GM23248 (cell line): Measurements from ENCODE around the gene CCNYL1. TPM values are rescaled to one million over a fixed set of nuclear protein-coding genes. Genes with fewer than 3 reads are reported as not detected.
"Not testable (repeated sequence)": the region's sequence is repeated elsewhere in the genome, so short reads cannot be mapped to it uniquely, and the experiment has no call there.

Experiments
- DNase-seq: peaks from one replicate; pipeline ENCODE4 v3.0.0-alpha.2; 2015
- H2AFZ ChIP-seq: fragments of 200-600 bp; sonication (generic); 2 replicates; pipeline ENCODE4 v1.6.1; 2016; ENCODE audit warnings: antibody characterized with exemption
- H3F3A ChIP-seq: fragments of 200-600 bp; sonication (generic); 2 replicates; pipeline ENCODE4 v1.6.1; 2016; ENCODE audit warnings: mild to moderate bottlenecking, antibody characterized with exemption, mixed run types; ENCODE audit not compliant: insufficient read depth
- H3K27ac ChIP-seq: fragments of 200-600 bp; sonication (generic); 2 replicates; pipeline ENCODE4 v1.5.1; 2016; ENCODE audit warnings: mild to moderate bottlenecking
- H3K27me3 ChIP-seq: fragments of 200-600 bp; sonication (generic); replicated peaks from 2 replicates; pipeline ENCODE4 v1.6.1; 2016; ENCODE audit warnings: mild to moderate bottlenecking; ENCODE audit not compliant: insufficient read depth
- H3K36me3 ChIP-seq: fragments of 200-600 bp; sonication (generic); 2 replicates; pipeline ENCODE4 v1.6.1; 2016; ENCODE audit warnings: low read depth, mild to moderate bottlenecking
- H3K4me1 ChIP-seq: fragments of 200-600 bp; sonication (generic); 2 replicates; pipeline ENCODE4 v1.6.1; 2016; ENCODE audit warnings: mild to moderate bottlenecking; ENCODE audit not compliant: insufficient read depth
- H3K4me2 ChIP-seq: fragments of 200-600 bp; sonication (generic); one replicate; pipeline ENCODE4 v1.6.1; 2016; ENCODE audit warnings: mild to moderate bottlenecking; ENCODE audit not compliant: unreplicated experiment
- H3K4me3 ChIP-seq: fragments of 200-600 bp; sonication (generic); 2 replicates; pipeline ENCODE4 v1.5.1; 2016; ENCODE audit warnings: mild to moderate bottlenecking
- H3K79me2 ChIP-seq: fragments of 200-600 bp; sonication (generic); 2 replicates; pipeline ENCODE4 v1.6.1; 2016; ENCODE audit warnings: mild to moderate bottlenecking; ENCODE audit not compliant: insufficient read depth
- H3K9ac ChIP-seq: fragments of 200-600 bp; sonication (generic); 2 replicates; pipeline ENCODE4 v1.6.1; 2016; ENCODE audit warnings: mild to moderate bottlenecking
- H3K9me2 ChIP-seq: fragments of 200-600 bp; sonication (generic); 2 replicates; pipeline ENCODE4 v1.6.1; 2016; ENCODE audit warnings: mixed run types, mild to moderate bottlenecking, moderate library complexity; ENCODE audit not compliant: insufficient read depth
- H3K9me3 ChIP-seq: fragments of 200-600 bp; sonication (generic); one replicate; pipeline ENCODE4 v1.6.1; 2017; ENCODE audit warnings: low read depth
- H4K20me1 ChIP-seq: fragments of 200-600 bp; sonication (generic); 2 replicates; pipeline ENCODE4 v1.6.0; 2016; ENCODE audit not compliant: insufficient read depth
- EZH2 ChIP-seq: fragments of 200-600 bp; sonication (generic); IDR thresholded peaks from 2 replicates; pipeline ENCODE4 v1.6.1; 2018; ENCODE audit warnings: antibody characterized with exemption, mild to moderate bottlenecking; ENCODE audit not compliant: insufficient read depth, poor library complexity, severe bottlenecking
- EZH2phosphoT487 ChIP-seq: fragments of 200-600 bp; sonication (generic); IDR thresholded peaks from 2 replicates; pipeline ENCODE4 v1.6.1; 2018; ENCODE audit warnings: antibody characterized with exemption, moderate library complexity, mild to moderate bottlenecking, low read depth; ENCODE audit not compliant: insufficient read depth
- WGBS, 2 experiments: methylation state at CpG; one replicate each; pipeline ENCODE4 v1.1.6; 2015 to 2017; ENCODE audit warnings: low lambda C conversion rate in 2 of 2, low coverage in 1 of 2; ENCODE audit errors: missing lambda C conversion rate in 2 of 2; 5-methylcytosine and 5-hydroxymethylcytosine counted together
- in situ Hi-C: fragments of 300-500 bp; cut with MboI; formaldehyde crosslinking; loops from 2 replicates; pipeline ENCODE4 v1.15.0; 2020
- polyA plus RNA-seq: library from polyadenylated mRNA; unstranded; fragments of >200 nt; fragmentation: Nextera tagmentation; extraction: Ambion mirVana; gene quantifications from 2 replicates; pipeline ENCODE4 v1.2.1, GENCODE V29; 2016
- total RNA-seq: library from RNA; depleted of rRNA; stranded (reverse); fragments of >200 nt; shearing (Covaris generic); gene quantifications from 2 replicates; pipeline ENCODE4 v1.2.3, GENCODE V29; 2014

Gene CCNYL1
- total and polyA plus RNA-seq, 2 experiments from 2014 or later: 12.5 to 12.7 TPM

- Histone ChIP-seq H3K4me1 (no peaks in the 10 kb centered on the region), H3K27me3 (no peaks in the 10 kb centered on the region), H3K27ac (no peak overlapping the region), H3K9me3 (no peaks in the 10 kb centered on the region), H3K4me3 (no peak overlapping the region), H3K9me2 (no peaks in the 10 kb centered on the region), H3K79me2 (no peaks in the 10 kb centered on the region), H3K9ac (no peak overlapping the region), H3K36me3 (no peaks in the 10 kb centered on the region), H4K20me1 (no peaks in the 10 kb centered on the region), H2AFZ (no peak overlapping the region), H3K4me2 (no peak overlapping the region), H3F3A (no peaks in the 10 kb centered on the region)
- in situ Hi-C loops: no loop called here
- no peak for DNase-seq
- 81 to 85% methylated on average over 2 of the region's 2 CpGs for WGBS, 2 experiments
- no peak for TF ChIP-seq EZH2phosphoT487
- no peak for TF ChIP-seq EZH2
Measured at GRCh38 chr2:207760453-207760852, 49.0 kb downstream of the CCNYL1 start.

GRCh38 chr2:207761426-207761825 lies 50.0 kb downstream of the CCNYL1 start:
- H3K9ac ChIP-seq, in situ Hi-C loops, H3K27me3 ChIP-seq, H3K4me1 ChIP-seq, H3K36me3 ChIP-seq, H3K4me2 ChIP-seq, DNase-seq, H3K4me3 ChIP-seq, H3K9me3 ChIP-seq, H3K27ac ChIP-seq, H3K79me2 ChIP-seq, H3K9me2 ChIP-seq, H2AFZ ChIP-seq, H3F3A ChIP-seq, H4K20me1 ChIP-seq: not testable (repeated sequence)
- 93 to 98% methylated on average over 3 of the region's 3 CpGs for WGBS, 2 experiments

- TF ChIP-seq EZH2 (no peak), EZH2phosphoT487 (no peak)
- WGBS, 2 experiments: 83 to 84% methylated on average over 8 of the region's 8 CpGs
- Histone ChIP-seq H3K36me3 (no peaks in the 10 kb centered on the region), H3F3A (no peaks in the 10 kb centered on the region), H3K9me2 (no peaks in the 10 kb centered on the region), H3K4me2 (no peak overlapping the region), H3K27me3 (no peaks in the 10 kb centered on the region), H3K9ac (no peak overlapping the region), H3K4me3 (no peak overlapping the region), H3K4me1 (no peaks in the 10 kb centered on the region), H3K9me3 (no peaks in the 10 kb centered on the region), H3K27ac (no peak overlapping the region), H3K79me2 (no peaks in the 10 kb centered on the region), H4K20me1 (no peaks in the 10 kb centered on the region), H2AFZ (no peak overlapping the region)
- in situ Hi-C loops: no loop called here
- peak; percentile 32 for DNase-seq
Measured at GRCh38 chr2:207762146-207762545, 50.7 kb downstream of the CCNYL1 start.

GRCh38 chr2:207763303-207763917 lies 52.0 kb downstream of the CCNYL1 start:
- Histone ChIP-seq H3K4me2 (no peak overlapping the region), H3K4me3 (no peak overlapping the region), H4K20me1 (no peaks in the 10 kb centered on the region), H3K27ac (no peak overlapping the region), H3K9ac (no peak overlapping the region), H3F3A (no peaks in the 10 kb centered on the region), H3K9me3 (no peaks in the 10 kb centered on the region), H3K4me1 (no peaks in the 10 kb centered on the region), H3K79me2 (no peaks in the 10 kb centered on the region), H3K36me3 (no peaks in the 10 kb centered on the region), H2AFZ (no peak overlapping the region), H3K27me3 (no peaks in the 10 kb centered on the region), H3K9me2 (no peaks in the 10 kb centered on the region)
- 81 to 83% methylated on average over 8 of the region's 8 CpGs for WGBS, 2 experiments
- DNase-seq: no peak
- TF ChIP-seq EZH2phosphoT487 (no peak), EZH2 (no peak)
- in situ Hi-C loops: no loop called here

GRCh38 chr2:207764096-207764630 lies 52.7 kb downstream of the CCNYL1 start:
- Histone ChIP-seq H3K27ac (no peak overlapping the region), H3K36me3 (no peaks in the 10 kb centered on the region), H4K20me1 (no peaks in the 10 kb centered on the region), H3K27me3 (no peaks in the 10 kb centered on the region), H3K9me2 (no peaks in the 10 kb centered on the region), H3K4me3 (no peak overlapping the region), H2AFZ (no peak overlapping the region), H3K4me1 (no peaks in the 10 kb centered on the region), H3F3A (no peaks in the 10 kb centered on the region), H3K4me2 (no peak overlapping the region), H3K79me2 (no peaks in the 10 kb centered on the region), H3K9ac (no peak overlapping the region), H3K9me3 (no peaks in the 10 kb centered on the region)
- in situ Hi-C loops: no loop called here
- WGBS, 2 experiments: 88 to 91% methylated on average over 1 of the region's 1 CpG
- TF ChIP-seq EZH2phosphoT487 (no peak), EZH2 (no peak)
- no peak for DNase-seq
